Keratinocyte (primary cell): ENCODE measurements around the gene FLYWCH1. TPM values are rescaled to one million over a fixed set of nuclear protein-coding genes. Genes with fewer than 3 reads are reported as not detected.
A peak's percentile ranks its signal among the peaks of the same experiment; 100 is the strongest.

Experiments used
- DNase-seq: peaks from one replicate; pipeline ENCODE4 v3.0.0-alpha.2; 2011; ENCODE audit warnings: low read depth, missing footprints, low spot score
- FAIRE-seq: peaks from 2 replicates; lab custom pipeline; 2011; peaks lifted over from hg19 to GRCh38; lab: Jason Lieb, UNC
- H2AFZ ChIP-seq: 2 replicates; pipeline ENCODE4 v1.6.0; 2012; ENCODE audit warnings: low read length, control low read depth, inconsistent platforms; ENCODE audit not compliant: control insufficient read depth
- H3K27ac ChIP-seq: 2 replicates; pipeline ENCODE4 v1.5.1; 2011; ENCODE audit warnings: low read length; ENCODE audit not compliant: control insufficient read depth, insufficient read depth
- H3K27me3 ChIP-seq: 3 replicates; pipeline ENCODE4 v1.6.0; 2011; ENCODE audit warnings: low read length; ENCODE audit not compliant: control insufficient read depth, insufficient read depth; ENCODE audit errors: extremely low read depth
- H3K36me3 ChIP-seq, 2 experiments: 2 replicates in 1 of 2; 3 replicates in 1 of 2; pipeline ENCODE4 v1.5.1; 2011; ENCODE audit warnings: low read length in 2 of 2, mild to moderate bottlenecking in 1 of 2; ENCODE audit not compliant: control insufficient read depth in 2 of 2, insufficient read depth in 2 of 2; ENCODE audit errors: extremely low read depth in 1 of 2
- H3K4me1 ChIP-seq: 3 replicates; pipeline ENCODE4 v1.5.1; 2011; ENCODE audit warnings: low read length; ENCODE audit not compliant: control insufficient read depth, insufficient read depth; ENCODE audit errors: extremely low read depth
- H3K4me2 ChIP-seq: 3 replicates; pipeline ENCODE4 v1.6.0; 2011; ENCODE audit warnings: low read depth, low read length; ENCODE audit not compliant: control insufficient read depth, insufficient read depth; ENCODE audit errors: extremely low read depth
- H3K4me3 ChIP-seq, 3 experiments: fragments of 200-600 bp in 1 of 3; sonication (generic) in 1 of 3; 2 replicates in 2 of 3; 3 replicates in 1 of 3; pipeline ENCODE4 v1.5.1; 2011 to 2016; ENCODE audit warnings: low read length in 3 of 3, mild to moderate bottlenecking in 3 of 3, control low read depth in 2 of 3, inconsistent platforms in 1 of 3, low read depth in 1 of 3, mixed read lengths in 1 of 3, mixed run types in 1 of 3, moderate library complexity in 1 of 3; ENCODE audit not compliant: control insufficient read depth in 2 of 3, insufficient read depth in 2 of 3; ENCODE audit errors: extremely low read depth in 1 of 3
- H3K79me2 ChIP-seq: 2 replicates; pipeline ENCODE4 v1.6.0; 2012; ENCODE audit warnings: low read length; ENCODE audit not compliant: control insufficient read depth, insufficient read depth
- H3K9ac ChIP-seq: 3 replicates; pipeline ENCODE4 v1.6.0; 2011; ENCODE audit warnings: low read length; ENCODE audit not compliant: control insufficient read depth, insufficient read depth; ENCODE audit errors: extremely low read depth
- H3K9me1 ChIP-seq: 3 replicates; pipeline ENCODE4 v1.6.0; 2011; ENCODE audit warnings: low read length; ENCODE audit not compliant: control insufficient read depth, insufficient read depth; ENCODE audit errors: extremely low read depth
- H3K9me3 ChIP-seq: 2 replicates; pipeline ENCODE4 v1.5.1; 2012; ENCODE audit warnings: low read depth, low read length; ENCODE audit not compliant: control insufficient read depth
- H4K20me1 ChIP-seq: 3 replicates; pipeline ENCODE4 v1.6.0; 2011; ENCODE audit warnings: low read length; ENCODE audit not compliant: control insufficient read depth, insufficient read depth; ENCODE audit errors: extremely low read depth
- EZH2 ChIP-seq: IDR thresholded peaks from one replicate; pipeline ENCODE4 v1.6.1; 2012; ENCODE audit warnings: inconsistent platforms, mild to moderate bottlenecking, low read length, moderate library complexity
- dilution Hi-C: fragments of 300-500 bp; cut with MboI; formaldehyde crosslinking; loops from one replicate; pipeline ENCODE4 v1.7.0; 2020; ENCODE audit warnings: low sequenced_read_pairs; ENCODE audit not compliant: extremely low pct_ligation_motif_present
- polyA plus RNA-seq, 5 experiments: library from polyadenylated mRNA; depleted of rRNA in 3 of 5; stranded (reverse) in 3 of 5; stranded (forward) in 1 of 5; unstranded in 1 of 5; fragments of >200 nt; gene quantifications; 1 replicate in 1 of 5; 2 replicates in 3 of 5; 3 replicates in 1 of 5; pipeline versions ENCODE4 v1.2.1 to v1.2.3, GENCODE V29; 2011 to 2012; ENCODE audit warnings: missing spikeins in 2 of 5, low read depth in 1 of 5, low replicate concordance in 1 of 5
- TF ChIP-seq, protein P1 (sequence below), 3 experiments: IDR thresholded peaks in 1 of 3; conservative IDR thresholded peaks in 1 of 3; optimal IDR thresholded peaks in 1 of 3; 2 replicates in 2 of 3; 3 replicates in 1 of 3; pipeline versions ENCODE3 to v1.5.1; 2011; ENCODE audit warnings: low read length in 3 of 3, mild to moderate bottlenecking in 3 of 3, moderate library complexity in 2 of 3, control low read depth in 1 of 3, inconsistent platforms in 1 of 3; ENCODE audit not compliant: insufficient read depth in 2 of 3; ENCODE audit errors: extremely low read depth in 1 of 3

Gene FLYWCH1
- polyA plus RNA-seq, 1 donor (not counting 4 experiments of a cell fraction or from before 2014, with no cell fraction given): 16.2 TPM

DNA sequence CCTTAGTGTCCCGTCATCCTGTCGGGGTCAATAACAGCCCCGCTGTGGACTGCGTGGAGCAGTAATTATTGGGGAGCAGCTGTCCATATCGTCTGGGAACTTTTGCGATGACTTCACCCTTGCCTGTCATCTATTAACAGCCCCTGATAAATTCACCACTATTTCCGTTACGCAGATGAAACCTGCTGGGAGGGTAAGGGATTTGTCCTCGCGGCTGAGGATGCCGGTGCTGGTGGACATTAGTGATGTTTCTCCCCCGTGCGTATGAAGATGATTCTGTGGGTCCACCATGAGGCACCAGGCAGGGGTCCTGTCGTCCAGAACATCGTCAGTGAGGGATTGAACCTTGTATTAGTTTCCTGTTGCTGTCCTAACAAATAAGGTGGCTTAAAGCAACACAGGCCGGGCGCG lies 27.7 kb upstream of the FLYWCH1 start:
- H4K20me1 ChIP-seq: no peaks in the 10 kb centered on the region
- no peaks in the 10 kb centered on the region for H3K27me3 ChIP-seq
- TF ChIP-seq, protein P1, sequence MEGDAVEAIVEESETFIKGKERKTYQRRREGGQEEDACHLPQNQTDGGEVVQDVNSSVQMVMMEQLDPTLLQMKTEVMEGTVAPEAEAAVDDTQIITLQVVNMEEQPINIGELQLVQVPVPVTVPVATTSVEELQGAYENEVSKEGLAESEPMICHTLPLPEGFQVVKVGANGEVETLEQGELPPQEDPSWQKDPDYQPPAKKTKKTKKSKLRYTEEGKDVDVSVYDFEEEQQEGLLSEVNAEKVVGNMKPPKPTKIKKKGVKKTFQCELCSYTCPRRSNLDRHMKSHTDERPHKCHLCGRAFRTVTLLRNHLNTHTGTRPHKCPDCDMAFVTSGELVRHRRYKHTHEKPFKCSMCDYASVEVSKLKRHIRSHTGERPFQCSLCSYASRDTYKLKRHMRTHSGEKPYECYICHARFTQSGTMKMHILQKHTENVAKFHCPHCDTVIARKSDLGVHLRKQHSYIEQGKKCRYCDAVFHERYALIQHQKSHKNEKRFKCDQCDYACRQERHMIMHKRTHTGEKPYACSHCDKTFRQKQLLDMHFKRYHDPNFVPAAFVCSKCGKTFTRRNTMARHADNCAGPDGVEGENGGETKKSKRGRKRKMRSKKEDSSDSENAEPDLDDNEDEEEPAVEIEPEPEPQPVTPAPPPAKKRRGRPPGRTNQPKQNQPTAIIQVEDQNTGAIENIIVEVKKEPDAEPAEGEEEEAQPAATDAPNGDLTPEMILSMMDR (optimal IDR thresholded peaks at IDR 0.05 in 1 of 3, IDR thresholded peaks at IDR 0.05 in 1 of 3, conservative IDR thresholded peaks at IDR 0.05 in 1 of 3; ENCODE audit: extremely low read depth in 1 of 3, insufficient read depth in 2 of 3, low read length in 3 of 3): no peak
- no peak for TF ChIP-seq EZH2
- dilution Hi-C loops: no loop called here
- H3K4me1 ChIP-seq: peaks cover 6% of the 10 kb centered on the region
- peak overlapping the region; percentile 80 for H3K9ac ChIP-seq
- H3K9me3 ChIP-seq: no peaks in the 10 kb centered on the region
- H3K4me2 ChIP-seq: peak overlapping the region; percentile 84
- H2AFZ ChIP-seq: peak overlapping the region; percentile 0
- no peak overlapping the region for H3K27ac ChIP-seq
- H3K79me2 ChIP-seq: peaks cover 3% of the 10 kb centered on the region
- FAIRE-seq (no peak), DNase-seq (no peak)
- H3K4me3 ChIP-seq: peak overlapping the region; percentile 68 to 98 (median 77)
- H3K9me1 ChIP-seq: no peaks in the 10 kb centered on the region
- H3K36me3 ChIP-seq: no peaks in the 10 kb centered on the region

DNA sequence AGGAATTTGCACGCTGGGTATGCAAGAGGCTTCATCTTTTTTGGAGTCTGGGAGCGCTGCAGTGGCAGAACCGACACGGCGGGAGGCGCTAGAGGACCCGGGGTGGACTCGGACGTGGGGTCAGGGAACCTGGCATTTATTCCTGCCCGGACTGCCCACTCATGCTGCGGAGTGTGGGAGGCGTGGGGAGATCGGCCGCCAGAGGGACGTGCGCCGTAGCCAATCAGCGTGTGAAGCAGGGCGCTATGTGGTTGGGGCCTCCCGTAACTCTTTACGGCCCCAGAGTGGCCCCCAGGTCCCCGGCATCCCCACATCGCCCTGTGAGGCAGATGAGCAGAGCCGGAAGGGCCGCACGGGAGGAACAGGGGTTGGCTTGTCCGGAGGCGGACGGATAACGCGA lies 17.5 kb upstream of the FLYWCH1 start:
- H3K4me2 ChIP-seq: no peak overlapping the region
- no peak overlapping the region for H3K4me3 ChIP-seq
- H4K20me1 ChIP-seq: no peaks in the 10 kb centered on the region
- no peaks in the 10 kb centered on the region for H3K9me3 ChIP-seq
- no peak overlapping the region for H3K9ac ChIP-seq
- H3K79me2 ChIP-seq: no peaks in the 10 kb centered on the region
- no peak for DNase-seq
- peaks cover 7 to 8% of the 10 kb centered on the region in 2 experiments for H3K36me3 ChIP-seq
- no peaks in the 10 kb centered on the region for H3K9me1 ChIP-seq
- H3K27me3 ChIP-seq: no peaks in the 10 kb centered on the region
- no peaks in the 10 kb centered on the region for H3K4me1 ChIP-seq
- H2AFZ ChIP-seq: no peak overlapping the region
- FAIRE-seq: no peak
- H3K27ac ChIP-seq: no peak overlapping the region
- no peak for TF ChIP-seq EZH2
- TF ChIP-seq, protein P1 (optimal IDR thresholded peaks at IDR 0.05 in 1 of 3, IDR thresholded peaks at IDR 0.05 in 1 of 3, conservative IDR thresholded peaks at IDR 0.05 in 1 of 3; ENCODE audit: extremely low read depth in 1 of 3, insufficient read depth in 2 of 3, low read length in 3 of 3): no peak
- dilution Hi-C loops: no loop called here
